Heart left ventricle (tissue), 16 donors: ENCODE data around the gene RUFY4. TPM values are rescaled to one million over a fixed set of nuclear protein-coding genes. Genes with fewer than 3 reads are reported as not detected.

Experiments
- ATAC-seq, 4 donors: fragments of 200-7000 bp; cut with Tn5 transposase; one replicate each; pipeline ENCODE4 v1.9.1; 2020 to 2022; ENCODE audit warnings: moderate library complexity in 4 of 4, mild to moderate bottlenecking in 3 of 4, moderate number of reproducible peaks in 1 of 4
- DNase-seq, 5 donors: peaks; one replicate each; pipeline ENCODE4 v3.0.0-alpha.2; 2020
- H3K27ac ChIP-seq, 12 donors: fragments of 200-600 bp; sonication (generic) in 4 of 12; one replicate each; pipeline versions ENCODE4 v1.5.0 to v1.8.0; 2016 to 2022; ENCODE audit warnings: mild to moderate bottlenecking in 2 of 12
- H3K27me3 ChIP-seq, 9 donors: fragments of 200-600 bp; sonication (generic) in 2 of 9; one replicate each; pipeline versions ENCODE4 v1.5.1 to v1.8.0; 2016 to 2022; ENCODE audit warnings: mild to moderate bottlenecking in 3 of 9
- H3K36me3 ChIP-seq, 9 donors: fragments of 200-600 bp; sonication (generic) in 2 of 9; one replicate each; pipeline versions ENCODE4 v1.5.0 to v1.8.0; 2018 to 2022; ENCODE audit warnings: mild to moderate bottlenecking in 2 of 9
- H3K4me1 ChIP-seq, 12 donors: fragments of 200-600 bp; sonication (generic) in 4 of 12; one replicate each; pipeline versions ENCODE4 v1.5.0 to v1.8.0; 2016 to 2022; ENCODE audit warnings: mild to moderate bottlenecking in 3 of 12
- H3K4me3 ChIP-seq, 12 donors: fragments of 200-600 bp; sonication (generic) in 4 of 12; one replicate each; pipeline versions ENCODE4 v1.5.0 to v1.8.0; 2017 to 2022; ENCODE audit warnings: mild to moderate bottlenecking in 9 of 12, moderate library complexity in 4 of 12
- H3K9me3 ChIP-seq, 12 donors: fragments of 200-600 bp; sonication (generic) in 4 of 12; one replicate each; pipeline versions ENCODE4 v1.5.0 to v1.8.0; 2016 to 2022; ENCODE audit warnings: mild to moderate bottlenecking in 1 of 12
- POLR2A ChIP-seq, 2 donors: fragments of 450-650 bp; IDR thresholded peaks; one replicate each; pipeline ENCODE4 v1.6.1; 2017; ENCODE audit warnings: antibody characterized with exemption in 2 of 2, mild to moderate bottlenecking in 2 of 2, moderate library complexity in 2 of 2
- WGBS, 4 donors: extraction: QIAGEN DNeasy Blood & Tissue Kit in 2 of 4; methylation state at CpG; one replicate each; pipeline versions ENCODE4 v1.1.5 to v1.1.7; 2013 to 2018; 5-methylcytosine and 5-hydroxymethylcytosine counted together
- intact Hi-C, 10 donors: fragments of 100-400 bp; cut with DNase I; formaldehyde crosslinking; loops; one replicate each; pipeline versions ENCODE4 v1.11.1 to v1.14.2; 2022
- polyA plus RNA-seq, 2 donors: library from polyadenylated mRNA; stranded (reverse); fragments of 200-250 nt; gene quantifications; one replicate each; pipeline ENCODE4 v1.2.3, GENCODE V29; 2013
- total RNA-seq, 9 donors: library from RNA; depleted of rRNA in 2 of 9; stranded (reverse); fragments of >200 nt in 2 of 9; fragmentation: NEBNext Ultra II Directional in 3 of 9; extraction: Animal tissue kit (Norgen Biotek cat#: 25700) in 3 of 9; gene quantifications; one replicate each; pipeline versions ENCODE4 v1.1.0 to v1.2.4, GENCODE V29; 2016 to 2023
- TF ChIP-seq, protein P1 (sequence below), 12 donors: fragments of 200-600 bp; sonication (generic) in 4 of 12; IDR thresholded peaks; one replicate each; pipeline versions ENCODE4 v1.5.0 to v1.8.0; 2018 to 2022; ENCODE audit warnings: antibody characterized with exemption in 12 of 12, mild to moderate bottlenecking in 5 of 12
- donor health status: ischemic (EF 13 %, LVEDD 7.1; RV severe dilation, severe dysfunction).
- donor health status: healthy with polysubstance abuse.
- donor health status: DM: no; HTN: yes; CAD: no.
- donor health status: DM: no; HTN: no; CAD: no.
- donor health status: ischemic (EF 25% LVEDD 6.9; RV normal size, moderate dysfunction).
- donor health status: ischemic (EF 25% LVEDD 5.7; RV mildly dilated, moderate dysfunction).
- donor health status: healthy.
- donor health status: DM: yes; HTN: yes; CAD: no.
- donor health status: ischemic (EF 35%, LVEDD 5.7; RV mildly dilated, moderate dysfunction).
- donor health status: nonischemic (EF 11% LVEDD 7.7; RV severe dilation, severe dysfunction).
- donor health status: DM: yes; HTN: yes; CAD: no.
- donor health status: PGD.
- donor health status: ischemic (EF 29% LVEDD 5.4; RV normal size, mild dysfunction).
- donor health status: nonischemic (EF 23%, LVEDD 6.1; RV moderate dilation, normal function).

The RUFY4 gene
- total and polyA plus RNA-seq, 11 donors: 0.11 to 1.0 (median 0.14) TPM; not detected in 8

DNA sequence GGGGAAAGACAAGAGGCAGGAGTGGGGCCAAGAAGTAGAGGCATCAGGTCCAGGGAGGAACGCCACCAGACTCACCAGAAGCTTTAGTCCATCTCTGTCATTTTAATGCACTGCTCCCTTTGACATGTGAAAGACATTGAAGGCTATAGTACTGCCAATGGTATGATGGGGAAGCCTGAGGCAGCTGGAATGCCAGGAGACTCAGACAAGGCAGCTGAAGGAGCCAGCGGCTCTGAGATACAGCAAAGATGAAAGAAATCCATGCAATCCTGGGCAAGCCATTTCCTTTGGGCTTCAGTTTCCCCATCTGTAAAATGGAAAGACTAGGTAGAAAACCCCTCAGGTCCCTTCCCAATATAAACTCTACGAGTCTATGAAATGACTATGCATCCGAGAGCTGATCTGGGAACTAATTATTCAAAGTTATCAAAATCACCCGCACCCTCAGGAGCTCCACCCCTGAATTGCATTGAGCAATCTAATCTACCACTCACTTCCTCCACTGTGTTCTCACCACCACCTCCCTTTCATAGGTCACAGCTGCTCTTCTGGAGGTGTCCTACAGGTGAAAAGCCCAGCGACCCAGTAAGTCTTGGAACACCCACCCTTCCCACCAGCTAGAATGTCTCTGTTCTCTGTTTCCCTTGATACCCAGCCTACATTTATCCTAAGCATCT, 59.9 kb downstream of the RUFY4 start:
- ATAC-seq (no peak), DNase-seq (no peak)
- intact Hi-C loops: no loop called here
- Histone ChIP-seq H3K36me3 (no peaks in the 10 kb centered on the region), H3K27ac (no peak overlapping the region), H3K27me3 (peaks cover 0 to 8% (median 0%) of the 10 kb centered on the region in 9 donors), H3K4me1 (peaks cover 0 to 14% (median 1%) of the 10 kb centered on the region in 12 donors), H3K9me3 (no peaks in the 10 kb centered on the region), H3K4me3 (no peak overlapping the region)
- WGBS, 4 donors: 69 to 81% (median 71%) methylated on average over 6 of the region's 6 CpGs
- TF ChIP-seq, protein P1, sequence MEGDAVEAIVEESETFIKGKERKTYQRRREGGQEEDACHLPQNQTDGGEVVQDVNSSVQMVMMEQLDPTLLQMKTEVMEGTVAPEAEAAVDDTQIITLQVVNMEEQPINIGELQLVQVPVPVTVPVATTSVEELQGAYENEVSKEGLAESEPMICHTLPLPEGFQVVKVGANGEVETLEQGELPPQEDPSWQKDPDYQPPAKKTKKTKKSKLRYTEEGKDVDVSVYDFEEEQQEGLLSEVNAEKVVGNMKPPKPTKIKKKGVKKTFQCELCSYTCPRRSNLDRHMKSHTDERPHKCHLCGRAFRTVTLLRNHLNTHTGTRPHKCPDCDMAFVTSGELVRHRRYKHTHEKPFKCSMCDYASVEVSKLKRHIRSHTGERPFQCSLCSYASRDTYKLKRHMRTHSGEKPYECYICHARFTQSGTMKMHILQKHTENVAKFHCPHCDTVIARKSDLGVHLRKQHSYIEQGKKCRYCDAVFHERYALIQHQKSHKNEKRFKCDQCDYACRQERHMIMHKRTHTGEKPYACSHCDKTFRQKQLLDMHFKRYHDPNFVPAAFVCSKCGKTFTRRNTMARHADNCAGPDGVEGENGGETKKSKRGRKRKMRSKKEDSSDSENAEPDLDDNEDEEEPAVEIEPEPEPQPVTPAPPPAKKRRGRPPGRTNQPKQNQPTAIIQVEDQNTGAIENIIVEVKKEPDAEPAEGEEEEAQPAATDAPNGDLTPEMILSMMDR (IDR thresholded peaks at IDR 0.05): no peak
- no peak for TF ChIP-seq POLR2A (IDR thresholded peaks at IDR 0.05)

DNA sequence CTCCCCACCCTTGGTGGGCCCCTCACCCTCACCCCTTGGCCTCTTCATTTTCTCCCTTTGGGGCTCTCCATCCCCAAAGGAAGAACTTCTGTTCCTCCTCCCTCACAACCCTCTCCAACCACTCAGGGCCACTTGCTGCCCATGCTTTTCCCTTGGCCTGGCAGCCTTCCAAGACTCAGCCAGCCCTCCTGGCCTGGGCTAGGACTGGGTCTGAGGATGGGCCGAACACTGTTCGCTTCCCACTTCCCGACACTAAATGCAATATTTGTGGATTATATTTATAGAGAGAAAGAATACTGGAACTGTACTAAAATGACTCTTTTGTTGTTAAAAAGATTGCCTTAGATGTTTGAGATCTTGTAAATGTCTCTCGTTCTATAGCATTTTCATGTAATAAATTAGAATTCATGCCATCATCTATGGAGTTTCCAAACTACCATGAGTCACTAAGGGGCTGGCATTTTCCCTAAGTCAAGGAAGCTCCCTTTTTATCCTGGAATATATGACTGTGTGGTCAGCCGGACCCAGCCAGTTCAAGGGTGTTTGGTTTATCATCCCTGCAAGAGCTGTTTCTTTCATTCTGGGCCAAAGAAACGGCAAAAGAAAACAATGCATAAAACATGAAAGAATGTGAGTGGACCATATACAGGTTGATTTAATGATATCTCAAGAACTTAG, 60.5 kb downstream of the RUFY4 start:
- TF ChIP-seq POLR2A (IDR thresholded peaks at IDR 0.05): no peak
- TF ChIP-seq, protein P1 (IDR thresholded peaks at IDR 0.05): no peak

DNA sequence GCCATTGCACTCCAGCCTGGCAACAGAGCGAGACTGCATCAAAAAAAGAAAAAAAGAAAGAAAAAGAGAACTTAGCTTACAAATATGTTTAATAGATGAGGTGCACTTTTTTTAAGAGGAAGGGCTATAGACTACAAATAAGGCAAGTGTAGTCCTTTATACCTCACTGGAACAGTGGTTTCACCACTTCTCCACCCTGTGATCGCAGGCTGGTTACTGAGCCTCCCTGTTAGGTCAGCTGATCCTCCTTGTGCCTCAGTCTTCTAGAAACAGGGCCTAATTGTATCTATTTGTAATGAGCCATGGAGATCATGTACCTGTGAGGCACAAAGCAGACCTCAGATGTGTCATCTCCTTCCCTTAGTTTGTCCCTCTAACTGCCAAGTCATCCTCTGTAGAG, 61.3 kb downstream of the RUFY4 start:
- 89 to 99% (median 94%) methylated on average over 2 of the region's 2 CpGs for WGBS, 4 donors
- H3K4me3 ChIP-seq: no peak overlapping the region

More for the DNA sequence above, 60.5 kb downstream of the RUFY4 start:
- Histone ChIP-seq H3K4me3 (no peak overlapping the region), H3K27ac (no peak overlapping the region), H3K4me1 (peaks cover 0 to 13% (median 1%) of the 10 kb centered on the region in 12 donors), H3K9me3 (no peaks in the 10 kb centered on the region), H3K36me3 (no peaks in the 10 kb centered on the region), H3K27me3 (peaks cover 0 to 8% (median 0%) of the 10 kb centered on the region in 9 donors)
- intact Hi-C loops: no loop called here
- DNase-seq: no peak
- no peak for ATAC-seq
- 77 to 87% (median 83%) methylated on average over 6 of the region's 6 CpGs for WGBS, 4 donors

DNA sequence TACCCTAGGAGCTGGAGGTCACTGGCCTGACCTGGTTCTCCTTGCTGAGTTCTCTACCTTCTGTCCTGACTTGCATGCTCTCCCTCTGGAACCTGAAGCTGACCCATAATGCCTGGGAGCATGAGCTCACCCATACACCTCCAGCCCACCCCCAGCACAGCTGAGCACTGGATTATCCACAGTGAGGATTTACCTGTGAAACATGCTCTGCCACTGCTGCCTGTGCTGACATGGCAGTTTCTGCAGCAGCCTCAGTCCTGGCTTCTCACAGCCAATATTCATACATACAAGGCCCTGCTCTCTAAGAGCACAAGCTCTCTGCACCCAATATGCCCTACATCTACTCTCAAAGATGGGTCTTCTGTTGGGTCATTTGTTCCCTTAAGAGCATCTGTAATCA, 61.8 kb downstream of the RUFY4 start:
- no peaks in the 10 kb centered on the region for H3K9me3 ChIP-seq
- H3K4me3 ChIP-seq: no peak overlapping the region
- H3K27me3 ChIP-seq: peaks cover 0 to 8% (median 0%) of the 10 kb centered on the region in 9 donors
- DNase-seq (no peak), ATAC-seq (no peak)
- H3K36me3 ChIP-seq: no peaks in the 10 kb centered on the region
- no peak for TF ChIP-seq POLR2A (IDR thresholded peaks at IDR 0.05)
- TF ChIP-seq, protein P1 (IDR thresholded peaks at IDR 0.05): no peak
- peaks cover 0 to 3% (median 0%) of the 10 kb centered on the region in 12 donors for H3K4me1 ChIP-seq
- H3K27ac ChIP-seq: no peak overlapping the region
- intact Hi-C loops: no loop called here

More for the DNA sequence above, 61.3 kb downstream of the RUFY4 start:
- ATAC-seq (no peak), DNase-seq (no peak)
- peaks cover 0 to 5% (median 0%) of the 10 kb centered on the region in 12 donors for H3K4me1 ChIP-seq
- no peaks in the 10 kb centered on the region for H3K36me3 ChIP-seq
- peaks cover 0 to 8% (median 0%) of the 10 kb centered on the region in 9 donors for H3K27me3 ChIP-seq
- no peak for TF ChIP-seq POLR2A (IDR thresholded peaks at IDR 0.05)
- TF ChIP-seq, protein P1 (IDR thresholded peaks at IDR 0.05): no peak
- H3K27ac ChIP-seq: no peak overlapping the region
- intact Hi-C loops: no loop called here
- H3K9me3 ChIP-seq: no peaks in the 10 kb centered on the region
